ENCODE measurements around the gene CAPN11.

Gene CAPN11

GRCh38 chr6:44111434-44112417 lies 46.9 kb upstream of the CAPN11 start:
- Histone ChIP-seq H3K14ac (ENCODE audit: low read length) (no peak overlapping the region), H3K79me1 (ENCODE audit: low read length) (no peaks in the 10 kb centered on the region), H4K91ac (ENCODE audit: low read depth, low read length) (no peak overlapping the region), H3K4me2 (ENCODE audit: low read length) (no peak overlapping the region), H2BK5ac (ENCODE audit: low read depth, low read length, poor library complexity) (no peak overlapping the region), H3K4me1 (ENCODE audit: control insufficient read depth in 1 of 2, insufficient read depth in 2 of 2, low read length in 2 of 2) (peaks cover 11 to 15% of the 10 kb centered on the region in 2 experiments), H3K9ac (ENCODE audit: low read length) (no peak overlapping the region), H2AFZ (ENCODE audit: insufficient read depth, low read length, poor library complexity) (no peak overlapping the region), H3K18ac (ENCODE audit: low read length) (no peak overlapping the region), H2BK12ac (ENCODE audit: low read length) (no peak overlapping the region), H3K4ac (ENCODE audit: low read depth, low read length) (no peak overlapping the region), H4K12ac (ENCODE audit: low read depth, low read length) (no peak overlapping the region), H3K36me3 (ENCODE audit: control insufficient read depth in 1 of 2, insufficient read depth in 2 of 2, low read length in 2 of 2) (peaks cover 27 to 55% of the 10 kb centered on the region in 2 experiments), H3K27ac (ENCODE audit: low read depth, low read length) (no peak overlapping the region), H3K9me3 (ENCODE audit: insufficient read depth, low read depth, low read length) (no peaks in the 10 kb centered on the region), H3K27me3 (ENCODE audit: insufficient read depth, low read length) (no peaks in the 10 kb centered on the region), H4K8ac (ENCODE audit: low read depth, low read length) (no peak overlapping the region), H2AK5ac (ENCODE audit: low read length) (no peak overlapping the region), H3K4me3 (ENCODE audit: low read depth, low read length) (no peak overlapping the region), H3K79me2 (ENCODE audit: control insufficient read depth, insufficient read depth, low read length, poor library complexity) (peaks cover 2% of the 10 kb centered on the region), H2BK120ac (ENCODE audit: insufficient read depth, low read length, poor library complexity) (no peak overlapping the region), H3K23ac (ENCODE audit: low read length) (no peak overlapping the region)
- WGBS (ENCODE audit: extremely low coverage, insufficient coverage, insufficient read length), result no CpG with 5 or more reads among the region's 6 CpGs
- DNase-seq, result no peak

- Histone ChIP-seq H2BK5ac (ENCODE audit: low read depth, low read length, poor library complexity) (no peak overlapping the region), H3K4me3 (ENCODE audit: low read depth, low read length) (no peak overlapping the region), H3K79me2 (ENCODE audit: control insufficient read depth, insufficient read depth, low read length, poor library complexity) (peaks cover 4% of the 10 kb centered on the region), H4K91ac (ENCODE audit: low read depth, low read length) (no peak overlapping the region), H3K9ac (ENCODE audit: low read length) (no peak overlapping the region), H4K12ac (ENCODE audit: low read depth, low read length) (no peak overlapping the region), H3K18ac (ENCODE audit: low read length) (no peak overlapping the region), H2AFZ (ENCODE audit: insufficient read depth, low read length, poor library complexity) (no peak overlapping the region), H3K27ac (ENCODE audit: low read depth, low read length) (no peak overlapping the region), H2AK5ac (ENCODE audit: low read length) (no peak overlapping the region), H3K4me2 (ENCODE audit: low read length) (no peak overlapping the region), H4K8ac (ENCODE audit: low read depth, low read length) (no peak overlapping the region), H3K9me3 (ENCODE audit: insufficient read depth, low read depth, low read length) (no peaks in the 10 kb centered on the region), H3K36me3 (ENCODE audit: control insufficient read depth in 1 of 2, insufficient read depth in 2 of 2, low read length in 2 of 2) (peaks cover 24 to 43% of the 10 kb centered on the region in 2 experiments), H3K27me3 (ENCODE audit: insufficient read depth, low read length) (no peaks in the 10 kb centered on the region), H2BK120ac (ENCODE audit: insufficient read depth, low read length, poor library complexity) (no peak overlapping the region), H3K4me1 (ENCODE audit: control insufficient read depth in 1 of 2, insufficient read depth in 2 of 2, low read length in 2 of 2) (peaks cover 18 to 19% of the 10 kb centered on the region in 2 experiments), H3K4ac (ENCODE audit: low read depth, low read length) (no peak overlapping the region), H3K23ac (ENCODE audit: low read length) (no peak overlapping the region), H3K14ac (ENCODE audit: low read length) (no peak overlapping the region), H3K79me1 (ENCODE audit: low read length) (no peaks in the 10 kb centered on the region), H2BK12ac (ENCODE audit: low read length) (no peak overlapping the region)
- WGBS (ENCODE audit: extremely low coverage, insufficient coverage, insufficient read length), result no CpG with 5 or more reads among the region's 3 CpGs
- no peak for DNase-seq
Observed at GRCh38 chr6:44113414-44113813, 45.2 kb upstream of the CAPN11 start.

GRCh38 chr6:44115866-44116265 lies 42.8 kb upstream of the CAPN11 start:
- H2BK120ac ChIP-seq (ENCODE audit: insufficient read depth, low read length, poor library complexity), result no peak overlapping the region
- no peak overlapping the region for H2AFZ ChIP-seq (ENCODE audit: insufficient read depth, low read length, poor library complexity)
- H3K14ac ChIP-seq (ENCODE audit: low read length), result no peak overlapping the region
- peak; percentile 83 to 90 for DNase-seq
- peak overlapping the region; percentile 43 for H3K27ac ChIP-seq (ENCODE audit: low read depth, low read length)
- peaks cover 18 to 19% of the 10 kb centered on the region in 2 experiments for H3K4me1 ChIP-seq (ENCODE audit: control insufficient read depth in 1 of 2, insufficient read depth in 2 of 2, low read length in 2 of 2)
- H3K18ac ChIP-seq (ENCODE audit: low read length), result peak overlapping the region; percentile 79
- H3K79me1 ChIP-seq (ENCODE audit: low read length), result no peaks in the 10 kb centered on the region
- no peak overlapping the region for H4K8ac ChIP-seq (ENCODE audit: low read depth, low read length)
- H4K12ac ChIP-seq (ENCODE audit: low read depth, low read length), result no peak overlapping the region
- H2AK5ac ChIP-seq (ENCODE audit: low read length), result no peak overlapping the region
- no peak overlapping the region for H2BK12ac ChIP-seq (ENCODE audit: low read length)
- no peak overlapping the region for H3K4ac ChIP-seq (ENCODE audit: low read depth, low read length)
- peaks cover 11% of the 10 kb centered on the region for H3K79me2 ChIP-seq (ENCODE audit: control insufficient read depth, insufficient read depth, low read length, poor library complexity)
- no peaks in the 10 kb centered on the region for H3K27me3 ChIP-seq (ENCODE audit: insufficient read depth, low read length)
- peaks cover 11 to 27% of the 10 kb centered on the region in 2 experiments for H3K36me3 ChIP-seq (ENCODE audit: control insufficient read depth in 1 of 2, insufficient read depth in 2 of 2, low read length in 2 of 2)
- no peak overlapping the region for H3K9ac ChIP-seq (ENCODE audit: low read length)
- H4K91ac ChIP-seq (ENCODE audit: low read depth, low read length), result no peak overlapping the region
- no peaks in the 10 kb centered on the region for H3K9me3 ChIP-seq (ENCODE audit: insufficient read depth, low read depth, low read length)
- H2BK5ac ChIP-seq (ENCODE audit: low read depth, low read length, poor library complexity), result no peak overlapping the region
- H3K4me2 ChIP-seq (ENCODE audit: low read length), result no peak overlapping the region
- no peak overlapping the region for H3K23ac ChIP-seq (ENCODE audit: low read length)
- WGBS (ENCODE audit: extremely low coverage, insufficient coverage, insufficient read length), result no CpG with 5 or more reads among the region's 5 CpGs
- H3K4me3 ChIP-seq (ENCODE audit: low read depth, low read length), result no peak overlapping the region

GRCh38 chr6:44116641-44117382 lies 41.8 kb upstream of the CAPN11 start:
- whole genome bisulfite sequencing (ENCODE audit: extremely low coverage, insufficient coverage, insufficient read length), result no CpG with 5 or more reads among the region's 4 CpGs
- no peak overlapping the region for H4K8ac ChIP-seq (ENCODE audit: low read depth, low read length)
- H2BK12ac ChIP-seq (ENCODE audit: low read length), result no peak overlapping the region
- H3K4me3 ChIP-seq (ENCODE audit: low read depth, low read length), result no peak overlapping the region
- H3K79me2 ChIP-seq (ENCODE audit: control insufficient read depth, insufficient read depth, low read length, poor library complexity), result peaks cover 11% of the 10 kb centered on the region
- no peak overlapping the region for H3K18ac ChIP-seq (ENCODE audit: low read length)
- H3K79me1 ChIP-seq (ENCODE audit: low read length), result no peaks in the 10 kb centered on the region
- no peak overlapping the region for H3K23ac ChIP-seq (ENCODE audit: low read length)
- no peak overlapping the region for H3K27ac ChIP-seq (ENCODE audit: low read depth, low read length)
- no peak overlapping the region for H3K14ac ChIP-seq (ENCODE audit: low read length)
- peaks cover 18 to 19% of the 10 kb centered on the region in 2 experiments for H3K4me1 ChIP-seq (ENCODE audit: control insufficient read depth in 1 of 2, insufficient read depth in 2 of 2, low read length in 2 of 2)
- no peak overlapping the region for H2AFZ ChIP-seq (ENCODE audit: insufficient read depth, low read length, poor library complexity)
- no peaks in the 10 kb centered on the region for H3K9me3 ChIP-seq (ENCODE audit: insufficient read depth, low read depth, low read length)
- no peak overlapping the region for H2BK5ac ChIP-seq (ENCODE audit: low read depth, low read length, poor library complexity)
- no peaks in the 10 kb centered on the region for H3K27me3 ChIP-seq (ENCODE audit: insufficient read depth, low read length)
- no peak overlapping the region for H3K9ac ChIP-seq (ENCODE audit: low read length)
- H2AK5ac ChIP-seq (ENCODE audit: low read length), result no peak overlapping the region
- no peak overlapping the region for H4K91ac ChIP-seq (ENCODE audit: low read depth, low read length)
- H2BK120ac ChIP-seq (ENCODE audit: insufficient read depth, low read length, poor library complexity), result peak overlapping the region; percentile 20
- H3K4ac ChIP-seq (ENCODE audit: low read depth, low read length), result peak overlapping the region; percentile 44
- no peak overlapping the region for H3K4me2 ChIP-seq (ENCODE audit: low read length)
- no peak overlapping the region for H4K12ac ChIP-seq (ENCODE audit: low read depth, low read length)
- H3K36me3 ChIP-seq (ENCODE audit: control insufficient read depth in 1 of 2, insufficient read depth in 2 of 2, low read length in 2 of 2), result peaks cover 8 to 18% of the 10 kb centered on the region in 2 experiments
- peak; percentile 50 to 67 for DNase-seq
